H1 (cell line): ENCODE measurements around the gene OR56A3. TPM values are rescaled to one million over a fixed set of nuclear protein-coding genes. Genes with fewer than 3 reads are reported as not detected.

Experiments
- CTCF ChIA-PET: fragments of 300-600 bp; sonication (Branson Sonifier 250); formaldehyde crosslinking; loops from one replicate; lab custom pipeline; 2021; ENCODE audit not compliant: partially characterized antibody; lab: Charles Lee
- POLR2A ChIA-PET: fragments of 300-600 bp; sonication (Branson Sonifier 250); formaldehyde crosslinking; loops from one replicate; lab custom pipeline; 2021; ENCODE audit warnings: inconsistent platforms; ENCODE audit not compliant: partially characterized antibody; lab: Charles Lee
- DNase-seq, 2 experiments: peaks; one replicate each; pipeline versions ENCODE4 v3.0.0 to v3.0.0-alpha.2; 2010 to 2022; ENCODE audit warnings: low spot score in 2 of 2, low read depth in 1 of 2, mixed read lengths in 1 of 2
- FAIRE-seq: peaks from 2 replicates; lab custom pipeline; 2011; peaks lifted over from hg19 to GRCh38; lab: Jason Lieb, UNC
- H2AFZ ChIP-seq: 2 replicates; pipeline ENCODE4 v1.8.1; 2012; ENCODE audit warnings: low read length, inconsistent platforms
- H2AK5ac ChIP-seq: 2 replicates; pipeline ENCODE4 v1.6.1; 2013; ENCODE audit warnings: low read depth, low read length
- H2BK120ac ChIP-seq: replicated peaks from 2 replicates; pipeline ENCODE3; 2013; ENCODE audit warnings: low read depth, low read length, inconsistent platforms
- H2BK12ac ChIP-seq: 2 replicates; pipeline ENCODE4 v1.6.1; 2013; ENCODE audit warnings: low read depth, low read length
- H2BK15ac ChIP-seq: 2 replicates; pipeline ENCODE4 v1.6.1; 2013; ENCODE audit warnings: low read length
- H2BK20ac ChIP-seq: 2 replicates; pipeline ENCODE4 v1.6.1; 2013; ENCODE audit warnings: low read length
- H2BK5ac ChIP-seq: 2 replicates; pipeline ENCODE4 v1.6.1; 2013; ENCODE audit warnings: low read depth, low read length
- H3K14ac ChIP-seq: 2 replicates; pipeline ENCODE4 v1.6.1; 2013; ENCODE audit warnings: inconsistent platforms; ENCODE audit not compliant: insufficient read length
- H3K18ac ChIP-seq: 2 replicates; pipeline ENCODE4 v1.6.1; 2013; ENCODE audit warnings: low read length; ENCODE audit errors: extremely low read depth
- H3K23ac ChIP-seq: 2 replicates; pipeline ENCODE4 v1.6.1; 2013; ENCODE audit warnings: inconsistent platforms; ENCODE audit not compliant: insufficient read length
- H3K23me2 ChIP-seq: 2 replicates; pipeline ENCODE4 v1.6.1; 2013; ENCODE audit warnings: low read depth, low read length
- H3K27ac ChIP-seq: 2 replicates; pipeline ENCODE4 v1.6.1; 2011; ENCODE audit warnings: low read depth, low read length, inconsistent platforms
- H3K27me3 ChIP-seq, 4 experiments: replicated peaks in 1 of 4; 1 replicate in 1 of 4; 2 replicates in 3 of 4; pipeline versions ENCODE4 v1.6.1 to v1.8.1; 2011 to 2013; ENCODE audit warnings: low read length in 3 of 4, mild to moderate bottlenecking in 3 of 4, inconsistent platforms in 2 of 4, mixed read lengths in 2 of 4, moderate library complexity in 1 of 4; ENCODE audit not compliant: control insufficient read depth in 3 of 4, insufficient read depth in 3 of 4; ENCODE audit errors: extremely low read depth in 1 of 4
- H3K36me3 ChIP-seq, 4 experiments: 2 replicates each; pipeline versions ENCODE4 v1.6.1 to v1.8.1; 2011 to 2013; ENCODE audit warnings: mild to moderate bottlenecking in 4 of 4, low read length in 3 of 4, moderate library complexity in 2 of 4, control low read depth in 1 of 4, inconsistent platforms in 1 of 4; ENCODE audit not compliant: insufficient read depth in 4 of 4, control insufficient read depth in 2 of 4
- H3K4ac ChIP-seq: replicated peaks from 2 replicates; pipeline ENCODE3; 2013; ENCODE audit warnings: low read length, low read depth, mixed read lengths, inconsistent platforms; ENCODE audit not compliant: insufficient read length
- H3K4me1 ChIP-seq, 4 experiments: replicated peaks in 1 of 4; 1 replicate in 1 of 4; 2 replicates in 3 of 4; pipeline versions ENCODE4 v1.6.1 to v1.8.1; 2011 to 2013; ENCODE audit warnings: low read length in 3 of 4, inconsistent platforms in 2 of 4, mixed read lengths in 1 of 4; ENCODE audit not compliant: insufficient read depth in 4 of 4, control insufficient read depth in 3 of 4
- H3K4me2 ChIP-seq, 2 experiments: 2 replicates each; pipeline versions ENCODE4 v1.6.1 to v1.8.1; 2011 to 2013; ENCODE audit warnings: low read depth in 2 of 2, low read length in 2 of 2, control low read depth in 1 of 2, inconsistent platforms in 1 of 2, mild to moderate bottlenecking in 1 of 2; ENCODE audit not compliant: insufficient read depth in 1 of 2
- H3K4me3 ChIP-seq, 4 experiments: fragments of 200-600, 300-600 bp in 1 of 4; sonication (generic), shearing (Covaris generic), sonication (Bioruptor Twin) in 1 of 4; 2 replicates each; pipeline versions ENCODE4 v1.5.1 to v1.8.1; 2011 to 2016; ENCODE audit warnings: low read length in 4 of 4, low read depth in 3 of 4, control low read depth in 2 of 4, inconsistent platforms in 2 of 4, mild to moderate bottlenecking in 2 of 4, mixed read lengths in 1 of 4, moderate library complexity in 1 of 4; ENCODE audit not compliant: insufficient read depth in 2 of 4; ENCODE audit errors: extremely low read depth in 1 of 4
- H3K56ac ChIP-seq: replicated peaks from 2 replicates; pipeline ENCODE3; 2013; ENCODE audit warnings: low read depth, mild to moderate bottlenecking, mixed read lengths, low read length, inconsistent platforms; ENCODE audit not compliant: insufficient read length
- H3K79me1 ChIP-seq: 2 replicates; pipeline ENCODE4 v1.6.1; 2013; ENCODE audit warnings: low read depth, low read length, control low read depth
- H3K79me2 ChIP-seq, 2 experiments: 2 replicates each; pipeline versions ENCODE4 v1.6.1 to v1.8.1; 2012 to 2013; ENCODE audit warnings: low read length in 2 of 2, mild to moderate bottlenecking in 2 of 2, inconsistent platforms in 1 of 2; ENCODE audit not compliant: insufficient read depth in 2 of 2, control insufficient read depth in 1 of 2
- H3K9ac ChIP-seq, 4 experiments: replicated peaks in 1 of 4; 1 replicate in 1 of 4; 2 replicates in 3 of 4; pipeline versions ENCODE4 v1.6.1 to v1.8.1; 2011 to 2013; ENCODE audit warnings: low read depth in 3 of 4, low read length in 3 of 4, control low read depth in 2 of 4, mild to moderate bottlenecking in 2 of 4, moderate library complexity in 2 of 4, inconsistent platforms in 1 of 4; ENCODE audit errors: extremely low read depth in 1 of 4
- H3K9me3 ChIP-seq, 2 experiments: 2 replicates each; pipeline versions ENCODE4 v1.6.1 to v1.8.1; 2012 to 2013; ENCODE audit warnings: mild to moderate bottlenecking in 2 of 2, moderate library complexity in 2 of 2, control low read depth in 1 of 2, inconsistent platforms in 1 of 2, low read depth in 1 of 2, low read length in 1 of 2, mixed read lengths in 1 of 2; ENCODE audit not compliant: insufficient read depth in 2 of 2
- H4K20me1 ChIP-seq, 2 experiments: replicated peaks in 1 of 2; 2 replicates each; pipeline versions ENCODE3 to v1.8.1; 2011 to 2013; ENCODE audit warnings: inconsistent platforms in 2 of 2, low read length in 2 of 2, mild to moderate bottlenecking in 1 of 2; ENCODE audit not compliant: insufficient read depth in 2 of 2, control insufficient read depth in 1 of 2
- H4K5ac ChIP-seq: 2 replicates; pipeline ENCODE4 v1.6.1; 2013; ENCODE audit warnings: low read length, low read depth, mixed read lengths, inconsistent platforms; ENCODE audit not compliant: insufficient read length
- H4K8ac ChIP-seq: 2 replicates; pipeline ENCODE4 v1.8.0; 2013; ENCODE audit warnings: mild to moderate bottlenecking, moderate library complexity, low read length, inconsistent platforms; ENCODE audit not compliant: insufficient read depth; ENCODE audit errors: extremely low read depth
- H4K91ac ChIP-seq: replicated peaks from 2 replicates; pipeline ENCODE3; 2013; ENCODE audit warnings: low read length, mixed read lengths, inconsistent platforms; ENCODE audit not compliant: insufficient read length
- BRCA1 ChIP-seq: IDR thresholded peaks from 2 replicates; pipeline ENCODE4 v1.6.1; 2012; ENCODE audit warnings: low read depth, low read length, improper control_type of control experiment
- CREB1 ChIP-seq: IDR thresholded peaks from 2 replicates; pipeline ENCODE4 v1.6.1; 2012; ENCODE audit warnings: inconsistent platforms
- CTBP2 ChIP-seq: IDR thresholded peaks from 2 replicates; pipeline ENCODE4 v1.7.0; 2011; ENCODE audit warnings: borderline replicate concordance, mild to moderate bottlenecking, moderate library complexity, mixed read lengths, low read length; ENCODE audit not compliant: insufficient read depth, insufficient read length
- GABPA ChIP-seq: IDR thresholded peaks from 2 replicates; pipeline ENCODE4 v1.6.1; 2011; ENCODE audit warnings: mild to moderate bottlenecking, low read length, moderate library complexity, borderline replicate concordance; ENCODE audit not compliant: insufficient read depth
- JUND ChIP-seq: IDR thresholded peaks from 2 replicates; pipeline ENCODE4 v1.6.1; 2011; ENCODE audit warnings: mild to moderate bottlenecking, improper control_type of control experiment, low read length
- POLR2AphosphoS5 ChIP-seq: IDR thresholded peaks from 2 replicates; pipeline ENCODE4 v1.6.1; 2011; ENCODE audit warnings: low read depth, low read length
- RNF2 ChIP-seq: fragments of 200-900, 300-1000 bp; sonication (generic); IDR thresholded peaks from 2 replicates; pipeline ENCODE4 v1.7.1; 2016; ENCODE audit warnings: borderline replicate concordance, low read depth, mild to moderate bottlenecking, antibody characterized with exemption, low read length; ENCODE audit not compliant: poor library complexity, severe bottlenecking; ENCODE audit errors: missing control alignments
- polyA plus RNA-seq, 7 experiments: library from polyadenylated mRNA; depleted of rRNA in 3 of 7; stranded (reverse) in 5 of 7; unstranded in 2 of 7; fragments of >200 nt in 5 of 7; fragments of 200-250 nt in 2 of 7; gene quantifications; 1 replicate in 5 of 7; 2 replicates in 1 of 7; 4 replicates in 1 of 7; pipeline versions ENCODE4 v1.2.1 to v1.2.3, GENCODE V29; 2011 to 2013; ENCODE audit warnings: missing spikeins in 2 of 7, mixed read lengths in 2 of 7
- total RNA-seq: library from RNA; stranded (reverse); fragmentation: NEBNext Ultra II Directional; extraction: Animal tissue kit (Norgen Biotek cat#: 25700); gene quantifications from 2 replicates; pipeline ENCODE4 v1.2.1, GENCODE V29; 2021

OR56A3 gene
- total and polyA plus RNA-seq, 2 of the 8 experiments (the other 6 are each of a cell fraction or from before 2014, with no cell fraction given): not detected

DNA sequence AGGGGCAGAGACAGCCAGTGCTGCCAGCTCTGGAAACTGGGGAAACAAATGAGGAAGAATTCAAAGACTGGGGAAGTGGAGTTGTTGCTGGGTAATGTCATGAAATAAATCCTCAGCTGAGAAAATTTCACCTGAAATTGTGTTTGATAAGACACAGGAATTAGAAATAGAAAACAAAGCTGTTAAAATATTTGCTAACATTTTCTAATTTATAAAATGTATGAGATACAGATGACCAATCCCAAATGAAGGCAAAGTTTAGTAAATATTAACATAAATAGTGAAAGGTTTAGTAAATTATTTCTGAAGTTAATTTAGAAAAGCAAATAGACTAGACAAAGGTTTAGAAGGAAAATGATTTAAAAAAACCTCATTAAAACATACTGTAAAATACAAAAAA, 26.3 kb downstream of the OR56A3 start, which contains the start of gene OR56A5:
OR56A5 (minus strand) TSS at position 101 of the 400 bp plus-strand sequence; CDS start at position 101, 0 bp downstream.
- POLR2A ChIA-PET: no interaction called here
- no peak within 1 kb of the TSS for H2BK15ac ChIP-seq
- H4K8ac ChIP-seq: no peak within 1 kb of the TSS
- H3K9me3 ChIP-seq: peaks cover 4 to 10% of the 10 kb centered on the region in 2 experiments; a peak in 2 of 4 replicates
- H3K56ac ChIP-seq: no peak within 1 kb of the TSS
- H2BK20ac ChIP-seq: no peak within 1 kb of the TSS
- no peaks in the 10 kb centered on the region for H4K20me1 ChIP-seq
- no peaks in the 10 kb centered on the region for H3K36me3 ChIP-seq
- no peak within 1 kb of the TSS for H3K4ac ChIP-seq
- H4K91ac ChIP-seq: no peak within 1 kb of the TSS
- H2BK120ac ChIP-seq: no peak within 1 kb of the TSS
- no peaks in the 10 kb centered on the region for H3K4me1 ChIP-seq
- H3K18ac ChIP-seq: no peak within 1 kb of the TSS
- H3K4me2 ChIP-seq: no peak within 1 kb of the TSS
- FAIRE-seq (no peak), DNase-seq (no peak)
- no peak within 1 kb of the TSS for H3K4me3 ChIP-seq
- H4K5ac ChIP-seq: no peak within 1 kb of the TSS
- H3K79me2 ChIP-seq: no peaks in the 10 kb centered on the region
- H3K23ac ChIP-seq: no peak within 1 kb of the TSS
- H3K27ac ChIP-seq: no peak within 1 kb of the TSS
- H3K79me1 ChIP-seq: no peaks in the 10 kb centered on the region
- H3K9ac ChIP-seq: no peak within 1 kb of the TSS
- CTCF ChIA-PET: interaction anchor here (0.5 to 1.4 kb wide), 2 partner anchors 13 to 23 kb away, joined by 3 read pairs; no protein-coding TSS in a partner anchor
- no peak within 1 kb of the TSS for H2BK5ac ChIP-seq
- no peak within 1 kb of the TSS for H2BK12ac ChIP-seq
- H3K27me3 ChIP-seq: no peaks in the 10 kb centered on the region
- H2AK5ac ChIP-seq: no peak within 1 kb of the TSS
- H3K23me2 ChIP-seq: no peaks in the 10 kb centered on the region; the same call in 1 of the 2 replicates
- no peak within 1 kb of the TSS for H2AFZ ChIP-seq
- no peak for TF ChIP-seq CREB1
- no peak for TF ChIP-seq RNF2
- no peak for TF ChIP-seq BRCA1
- TF ChIP-seq POLR2AphosphoS5: no peak
- no peak for TF ChIP-seq CTBP2
- no peak for TF ChIP-seq JUND
- TF ChIP-seq GABPA: no peak
- no peak within 1 kb of the TSS for H3K14ac ChIP-seq
